ENCODE measurements around the gene CCNQ.

Gene CCNQ

DNA sequence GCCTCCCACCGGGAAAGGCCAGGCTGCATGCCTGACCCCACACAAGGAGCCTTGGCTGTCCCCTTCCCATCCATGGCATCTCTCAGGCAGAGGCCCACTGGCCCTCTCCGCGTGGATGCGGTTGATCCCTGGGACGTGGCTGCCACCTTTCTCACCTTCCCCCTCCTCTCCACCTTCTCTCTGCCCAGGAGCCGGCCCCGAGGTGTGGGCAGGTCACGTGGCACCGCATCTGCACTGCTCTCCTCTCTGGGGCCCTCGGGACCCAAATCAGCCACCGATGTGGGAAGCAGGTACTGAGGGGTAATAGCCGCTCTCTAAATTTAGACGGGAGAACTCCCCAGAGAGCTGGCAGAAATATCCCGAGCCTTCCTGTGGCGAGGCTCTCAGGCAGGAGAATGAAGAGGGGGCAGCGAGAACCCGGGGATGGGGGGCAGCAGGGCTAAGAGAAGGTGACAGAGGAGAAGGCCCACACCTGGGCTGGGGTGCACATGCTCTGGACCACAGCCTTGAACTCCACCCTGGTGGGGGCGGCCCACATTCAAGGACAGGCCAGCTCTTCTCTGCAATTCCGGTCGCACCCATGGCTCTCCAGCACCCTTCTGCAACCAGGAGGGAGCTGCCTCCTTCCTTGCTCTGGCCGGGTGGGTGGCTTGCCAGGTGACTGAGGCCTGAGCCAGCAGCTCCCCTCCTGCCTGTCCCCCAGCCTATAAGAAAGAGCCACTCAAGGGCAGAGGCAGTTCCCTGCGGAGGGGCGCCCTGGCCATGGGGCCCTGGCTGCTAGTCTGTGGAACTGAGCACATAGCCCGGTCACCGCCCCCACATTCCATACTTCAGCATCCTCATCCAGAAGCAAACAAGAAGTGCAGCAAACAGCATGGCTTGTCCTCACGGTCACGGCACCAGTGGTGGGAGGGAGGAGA lies 38.4 kb upstream of the CCNQ start:
- ATAC-seq, result no peak

DNA sequence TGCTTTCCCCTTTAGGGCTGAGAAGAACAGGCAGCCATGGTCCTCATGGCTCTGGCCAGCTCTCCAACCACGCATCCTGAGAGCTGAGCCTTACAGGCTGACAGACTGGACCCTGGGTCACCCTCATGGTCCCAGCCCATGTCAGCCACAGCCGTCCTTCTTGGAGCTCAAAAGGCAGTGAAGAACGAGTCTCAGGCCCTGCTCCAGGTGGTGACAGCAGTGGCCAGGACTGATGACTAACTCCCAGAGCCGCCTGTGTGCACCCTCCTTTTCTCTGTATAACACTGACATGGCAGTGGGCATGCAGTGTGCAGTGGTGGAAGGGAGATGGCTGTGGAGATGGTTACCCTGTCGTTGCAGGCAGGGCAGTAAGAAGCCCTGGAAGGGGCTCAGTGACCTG lies 37.8 kb upstream of the CCNQ start:
- no peak for ATAC-seq

GRCh38 chrX:153635788-153636668 lies 37.1 kb upstream of the CCNQ start:
- ATAC-seq, result no peak

- no peak for ATAC-seq
These were observed 36.4 kb upstream of the CCNQ start for GRCh38 chrX:153635388-153635787.

DNA sequence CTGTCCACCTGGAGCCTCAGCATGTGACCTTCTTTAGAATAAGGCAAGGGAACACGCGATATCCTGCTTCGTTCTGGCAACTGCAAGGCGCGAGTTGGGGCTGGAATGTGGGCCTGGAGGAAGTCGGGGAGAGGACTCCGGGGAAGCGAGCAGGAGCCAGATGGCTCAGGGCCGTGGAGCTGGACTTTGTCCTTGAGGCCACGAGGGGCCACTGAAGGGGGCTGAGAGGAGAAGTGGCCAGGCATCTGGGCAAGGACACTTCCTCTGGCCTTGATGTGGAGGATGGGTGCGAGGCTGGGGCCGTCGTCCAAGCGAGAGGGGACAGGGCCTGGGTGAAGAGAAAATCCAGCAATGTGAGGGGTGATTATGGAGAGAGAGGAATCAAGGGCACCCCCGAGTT lies 35.9 kb upstream of the CCNQ start:
- no peak for ATAC-seq

DNA sequence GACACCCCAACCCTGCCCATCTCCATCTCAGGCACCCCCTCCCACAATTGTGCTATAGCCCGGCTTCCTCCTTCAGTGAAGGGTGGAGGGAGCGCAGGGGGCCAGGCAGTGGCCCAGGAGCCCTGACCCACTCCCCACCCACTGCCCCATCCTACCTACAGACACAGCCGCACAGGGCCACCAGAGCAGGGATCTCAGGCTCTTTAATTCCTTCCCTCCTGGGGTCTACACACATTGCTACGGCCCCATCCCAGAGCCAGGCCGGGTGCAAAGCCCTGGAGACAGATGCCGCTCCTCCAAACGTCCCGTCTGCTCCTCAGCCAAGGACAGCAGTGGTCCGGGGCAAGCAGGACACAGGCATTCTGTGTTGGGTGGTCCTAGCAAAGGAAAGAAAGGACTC lies 35.3 kb upstream of the CCNQ start:
- ATAC-seq, result no peak

GRCh38 chrX:153633607-153634180 lies 34.8 kb upstream of the CCNQ start:
- ATAC-seq, result no peak

DNA sequence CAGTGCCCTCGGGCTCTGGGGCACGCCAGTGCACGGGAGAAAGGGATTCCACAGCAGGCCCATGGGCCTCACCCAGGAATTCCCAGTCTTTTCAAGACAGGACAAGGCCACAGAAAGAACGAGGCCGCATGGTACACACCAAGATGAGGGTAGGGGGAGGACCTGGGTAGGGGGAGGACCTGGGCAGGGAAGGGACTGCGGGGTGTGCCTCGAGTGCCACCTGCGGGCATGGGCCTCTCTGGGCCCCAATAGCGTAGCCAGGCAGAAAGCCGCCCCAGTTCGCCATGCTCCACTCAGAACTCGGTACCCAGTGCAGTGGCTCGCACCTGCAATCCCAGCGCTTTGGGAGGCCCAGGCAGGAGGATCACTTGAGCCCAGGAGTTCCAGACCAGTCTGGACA lies 34.1 kb upstream of the CCNQ start:
- ATAC-seq, result no peak

- no peak for ATAC-seq
These were observed 33.6 kb upstream of the CCNQ start for GRCh38 chrX:153632595-153632946.

DNA sequence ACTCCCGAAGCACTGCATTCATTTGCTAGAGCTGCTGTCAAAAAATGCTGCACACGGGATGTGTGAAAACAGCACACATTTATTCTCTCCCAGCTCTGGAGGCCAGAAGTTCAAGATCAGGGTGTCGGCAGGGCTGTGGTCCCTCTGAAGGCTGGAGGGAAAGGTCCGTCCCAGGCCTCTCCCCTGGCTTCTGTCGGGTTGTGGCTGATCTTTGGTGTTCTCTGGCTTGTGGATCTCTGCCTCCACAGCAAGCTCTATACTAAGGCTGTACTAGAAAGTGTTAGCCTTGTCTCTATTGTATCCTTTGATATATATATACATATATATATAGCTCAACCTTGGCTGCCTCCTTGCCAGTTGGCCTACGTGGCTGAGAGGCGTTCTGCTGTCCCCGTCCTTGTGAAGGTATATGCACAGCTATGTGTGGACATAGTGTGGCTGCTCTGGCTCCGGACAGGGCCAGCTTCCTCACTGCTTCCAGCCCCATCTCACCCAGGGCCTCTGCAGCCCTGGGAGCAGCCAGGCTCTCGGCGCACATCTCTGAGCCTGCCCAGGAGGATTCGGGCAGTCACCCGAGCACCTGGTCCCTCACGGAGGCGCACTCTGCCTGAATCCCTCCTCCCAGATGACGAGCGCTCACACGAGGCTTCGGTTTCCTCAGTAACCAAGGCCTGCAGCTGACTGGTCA lies 33.1 kb upstream of the CCNQ start:
- no peak for ATAC-seq

DNA sequence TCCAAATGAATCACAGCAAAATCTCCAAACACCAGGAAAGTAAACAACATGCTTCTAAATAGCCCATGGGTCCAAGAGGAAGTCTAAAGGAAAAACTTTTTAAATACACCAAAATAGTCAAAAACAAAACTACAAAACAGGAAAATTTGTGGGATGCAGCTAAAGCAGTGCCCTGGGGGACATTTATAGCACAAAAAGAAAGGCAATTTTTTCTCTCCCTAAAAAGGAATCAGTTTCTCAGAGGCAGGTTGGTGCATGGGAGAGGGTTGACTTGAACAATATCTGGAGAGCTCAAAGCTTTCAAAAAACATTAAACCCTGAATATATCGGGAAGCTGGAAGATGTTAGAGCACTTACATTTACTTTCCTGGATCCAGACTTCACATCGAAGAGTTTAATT lies 32.4 kb upstream of the CCNQ start:
- ATAC-seq, result no peak

DNA sequence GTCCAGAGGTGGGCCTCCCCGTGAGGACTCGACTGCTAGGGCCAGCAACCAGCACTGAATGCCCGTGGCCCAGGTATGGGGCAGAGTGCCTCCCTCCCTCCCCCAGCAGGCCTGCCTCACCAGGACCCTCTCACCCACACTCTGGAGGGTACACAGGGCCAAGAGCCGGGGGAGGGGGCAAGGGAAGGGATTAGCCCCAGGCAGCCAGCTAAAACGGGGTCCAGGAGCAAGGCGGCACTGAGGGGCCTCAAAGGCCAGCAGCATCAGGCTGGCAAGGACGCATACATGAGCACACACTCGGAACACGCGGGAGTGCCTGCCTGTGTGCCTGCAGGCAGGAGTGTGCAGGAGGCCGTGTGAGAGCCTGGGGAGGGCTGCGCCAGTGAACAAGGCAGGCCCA lies 29.7 kb upstream of the CCNQ start:
- ATAC-seq, result no peak

GRCh38 chrX:153628129-153628528 lies 29.2 kb upstream of the CCNQ start:
- ATAC-seq, result no peak

DNA sequence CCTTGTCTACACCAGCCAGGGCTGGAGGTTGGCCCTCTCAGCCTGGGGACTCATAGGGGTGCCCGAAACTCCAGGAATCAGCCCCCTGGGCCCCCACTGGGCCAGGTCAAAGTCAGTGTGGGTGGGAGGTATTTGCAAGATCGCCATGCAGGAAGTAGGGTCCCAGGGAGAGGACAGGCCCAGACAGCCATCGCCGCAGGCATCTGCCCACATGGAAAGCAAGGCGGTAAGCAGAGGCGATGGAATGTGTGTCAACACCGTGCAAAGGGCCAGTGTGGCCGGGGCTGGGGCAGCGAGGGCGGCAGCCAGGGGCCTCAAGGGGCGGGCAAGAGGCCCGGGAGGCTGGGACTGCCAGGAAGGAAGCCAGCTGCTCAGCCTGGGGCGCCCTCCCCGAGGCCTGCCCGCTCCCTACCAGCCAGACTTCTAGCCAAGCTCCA lies 28.8 kb upstream of the CCNQ start:
- ATAC-seq, result no peak

- ATAC-seq, result no peak
These were observed 28.1 kb upstream of the CCNQ start for GRCh38 chrX:153626863-153627674.

GRCh38 chrX:153626025-153626633 lies 27.2 kb upstream of the CCNQ start:
- ATAC-seq, result no peak

DNA sequence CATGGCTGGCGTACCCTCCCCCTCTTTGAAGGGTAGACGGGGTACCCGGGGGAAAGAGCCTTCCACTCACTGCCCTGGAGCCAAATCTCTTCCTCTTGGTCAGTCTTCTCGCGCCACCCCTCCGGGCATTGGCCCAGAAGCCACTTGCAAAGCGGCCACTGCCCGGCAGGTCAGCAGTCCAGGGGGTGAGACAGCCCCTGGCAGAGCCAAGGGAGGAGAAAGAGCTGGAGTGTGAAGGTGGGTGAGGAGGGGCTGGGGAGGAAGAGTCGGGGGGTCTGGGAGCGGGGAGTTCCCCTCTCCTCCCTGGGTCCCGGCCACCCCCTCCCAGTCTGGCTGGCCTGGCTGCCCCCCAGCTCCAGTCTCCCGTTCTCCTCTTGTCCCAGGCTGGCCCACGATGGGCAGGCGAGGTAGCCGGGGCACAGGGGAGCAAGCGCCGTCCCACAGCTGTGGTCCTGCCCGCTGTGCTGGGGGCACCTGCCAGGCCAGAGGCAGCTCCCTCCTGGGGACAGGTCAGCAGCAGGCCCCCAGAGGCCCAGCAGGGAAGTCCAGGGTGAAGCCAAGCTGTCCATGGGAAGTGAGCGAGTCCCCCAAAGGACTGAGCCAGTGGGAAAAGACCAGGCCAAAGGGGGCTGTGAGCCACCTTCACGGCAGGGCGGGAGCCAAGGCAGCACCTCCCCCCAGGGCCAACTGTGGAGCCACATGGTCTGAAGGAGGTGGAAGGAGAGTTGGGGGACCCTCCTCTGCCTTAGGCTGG lies 26.5 kb upstream of the CCNQ start:
- ATAC-seq, result no peak

DNA sequence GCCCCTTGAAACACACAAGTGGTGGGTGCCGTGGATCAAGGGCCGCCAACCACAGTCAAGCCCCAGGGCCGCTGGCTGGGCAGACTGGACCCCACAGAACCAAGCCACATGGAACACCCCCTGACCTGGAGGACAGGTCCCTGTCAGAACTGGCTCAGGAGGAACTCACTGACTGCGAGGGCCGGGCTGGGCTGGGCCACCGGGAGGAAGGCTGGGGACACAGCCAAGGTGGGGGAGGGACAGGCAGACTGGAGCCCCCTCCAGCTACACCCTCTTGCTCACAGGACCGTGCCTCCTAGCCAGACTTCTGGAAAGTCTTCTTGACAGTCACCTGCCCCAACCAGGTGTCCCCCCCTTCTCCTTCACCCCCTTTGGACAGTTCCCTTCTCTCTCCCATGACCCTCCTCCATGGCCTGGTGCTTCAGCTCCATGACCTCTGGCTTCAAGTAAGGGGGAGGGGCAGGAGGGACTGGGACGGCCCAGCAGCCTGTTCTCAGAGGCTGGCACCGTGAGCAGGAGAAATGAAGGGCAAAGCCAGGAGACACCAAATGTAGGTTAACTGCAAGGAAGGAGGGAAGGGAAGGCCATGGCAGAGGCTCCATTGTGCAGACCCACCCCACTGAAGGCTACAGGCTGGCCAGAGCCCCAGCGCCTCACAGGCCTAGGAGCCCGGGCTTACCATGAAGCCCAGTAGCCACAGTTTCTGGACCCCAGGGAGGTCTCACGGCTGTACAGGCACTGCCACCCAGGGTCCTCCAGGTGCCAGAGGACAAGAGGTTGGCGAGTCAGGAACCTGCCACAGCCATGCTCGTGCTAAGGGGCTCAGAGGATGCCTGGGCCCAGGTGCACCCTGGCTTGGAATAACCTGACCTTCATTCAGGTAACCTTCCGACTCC lies 25.5 kb upstream of the CCNQ start:
- ATAC-seq, result no peak

DNA sequence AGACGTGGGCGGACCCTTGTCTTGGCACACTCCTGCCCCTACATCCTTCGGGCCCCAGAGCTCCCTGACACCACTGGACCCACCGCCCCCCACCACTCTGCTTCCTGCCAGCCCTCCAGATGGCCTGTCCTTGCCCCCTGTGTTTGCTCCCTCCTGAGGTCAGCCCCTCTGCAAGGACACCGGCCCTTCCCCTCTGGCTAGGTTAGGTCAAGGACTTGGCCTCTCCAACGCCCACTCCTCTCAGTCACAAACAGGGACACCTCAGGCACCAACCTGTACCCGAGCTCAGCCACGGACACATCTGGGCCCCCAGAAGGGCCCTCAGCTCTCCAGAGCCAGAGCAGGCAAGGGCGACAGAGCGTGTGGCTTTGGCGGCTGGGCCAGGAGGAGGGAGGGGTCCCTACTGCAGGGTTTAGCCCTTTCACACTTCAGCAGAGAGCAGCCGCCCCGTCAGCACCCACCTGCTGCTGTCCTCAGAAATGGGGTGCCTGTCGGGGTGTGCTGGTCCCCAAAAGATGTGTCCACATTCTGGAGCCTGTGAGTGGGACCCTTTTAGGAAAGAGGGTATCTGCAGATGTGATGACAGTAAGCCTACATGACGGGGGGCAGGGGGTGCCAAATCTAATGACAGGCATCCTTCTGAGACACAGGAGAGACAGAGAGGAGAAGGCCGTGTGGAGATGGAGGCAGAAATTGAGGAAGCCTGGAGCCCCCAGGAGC lies 24.5 kb upstream of the CCNQ start:
- ATAC-seq, result no peak

All from activated CD4-positive, CD25-positive, alpha-beta regulatory T cell treated with anti-CD3 and anti-CD28 coated beads, Interleukin-2, amount 50 U/mL, for 24 hours (primary cell).